Esophagus squamous epithelium (tissue), 4 donors: ENCODE measurements around the gene MPPE1.

ENCODE experiments used
- POLR2A ChIP-seq, 4 donors: fragments of 450-650 bp; IDR thresholded peaks; one replicate each; pipeline ENCODE4 v1.6.1; 2017; ENCODE audit warnings: antibody characterized with exemption in 4 of 4, mild to moderate bottlenecking in 4 of 4, moderate library complexity in 3 of 4
- TF ChIP-seq, protein P1 (sequence below), 6 experiments: fragments of 450-650 bp in 4 of 6; fragments of 200-600 bp in 2 of 6; sonication (generic) in 2 of 6; IDR thresholded peaks; one replicate each; pipeline ENCODE4 v1.5.1; 2016 to 2019; ENCODE audit warnings: antibody characterized with exemption in 6 of 6, mild to moderate bottlenecking in 4 of 6, moderate library complexity in 4 of 6

DNA sequence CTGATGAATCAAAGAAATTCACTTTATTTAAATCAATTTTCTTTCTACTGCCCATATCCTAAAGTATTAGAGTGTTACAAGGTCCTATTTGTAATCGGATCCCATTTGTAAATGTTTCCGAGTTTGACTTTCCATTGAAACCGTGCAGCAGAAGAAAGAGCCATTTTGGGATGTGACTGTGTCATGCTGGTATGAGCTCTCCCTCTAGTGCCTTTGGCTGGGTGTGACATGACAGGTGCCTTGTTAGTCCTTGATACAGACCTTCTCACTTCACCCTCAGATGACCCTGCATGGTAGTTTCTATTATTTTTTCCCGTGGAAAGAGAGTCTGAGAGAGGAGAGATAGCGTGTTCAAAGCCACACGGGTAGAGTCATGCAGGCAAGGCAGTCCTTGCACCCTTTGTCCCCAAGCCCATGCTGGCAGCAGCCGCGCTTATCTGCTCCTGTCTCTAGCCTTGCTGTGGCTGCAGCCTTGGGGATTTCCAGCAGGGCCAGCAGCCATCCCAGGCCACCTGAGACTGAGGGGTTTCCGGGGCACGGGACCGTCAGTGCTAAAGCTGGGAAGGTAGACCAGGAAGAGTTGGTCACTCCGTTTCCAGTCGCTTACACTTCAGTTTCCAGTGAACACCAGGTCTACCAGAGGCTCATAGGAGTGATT, 35.5 kb downstream of the MPPE1 start:
- TF ChIP-seq, protein P1, sequence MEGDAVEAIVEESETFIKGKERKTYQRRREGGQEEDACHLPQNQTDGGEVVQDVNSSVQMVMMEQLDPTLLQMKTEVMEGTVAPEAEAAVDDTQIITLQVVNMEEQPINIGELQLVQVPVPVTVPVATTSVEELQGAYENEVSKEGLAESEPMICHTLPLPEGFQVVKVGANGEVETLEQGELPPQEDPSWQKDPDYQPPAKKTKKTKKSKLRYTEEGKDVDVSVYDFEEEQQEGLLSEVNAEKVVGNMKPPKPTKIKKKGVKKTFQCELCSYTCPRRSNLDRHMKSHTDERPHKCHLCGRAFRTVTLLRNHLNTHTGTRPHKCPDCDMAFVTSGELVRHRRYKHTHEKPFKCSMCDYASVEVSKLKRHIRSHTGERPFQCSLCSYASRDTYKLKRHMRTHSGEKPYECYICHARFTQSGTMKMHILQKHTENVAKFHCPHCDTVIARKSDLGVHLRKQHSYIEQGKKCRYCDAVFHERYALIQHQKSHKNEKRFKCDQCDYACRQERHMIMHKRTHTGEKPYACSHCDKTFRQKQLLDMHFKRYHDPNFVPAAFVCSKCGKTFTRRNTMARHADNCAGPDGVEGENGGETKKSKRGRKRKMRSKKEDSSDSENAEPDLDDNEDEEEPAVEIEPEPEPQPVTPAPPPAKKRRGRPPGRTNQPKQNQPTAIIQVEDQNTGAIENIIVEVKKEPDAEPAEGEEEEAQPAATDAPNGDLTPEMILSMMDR (IDR thresholded peaks at IDR 0.05): peak in 5 of 6 experiments; percentile 28 to 56 (median 29)
- TF ChIP-seq POLR2A (IDR thresholded peaks at IDR 0.05): no peak
